Activated T-helper 2 cell treated with anti-CD3 and anti-CD28 coated beads, Interferon-gamma antibody, Interleukin-2, Interleukin-4, amounts not matched to agents 10 μg/mL and 5 μg/mL and 100 μg/mL, durations not matched to agents 14 hours and 24 hours and 36 hours (primary cell): Measurements from ENCODE around the gene CLIP2. TPM values are rescaled to one million over a fixed set of nuclear protein-coding genes. Genes with fewer than 3 reads are reported as not detected.
"Not testable (repeated sequence)": the region's sequence is repeated elsewhere in the genome, so short reads cannot be mapped to it uniquely, and the experiment has no call there.

Source experiments
- DNase-seq: peaks from one replicate; pipeline ENCODE4 v3.0.0; 2021; ENCODE audit warnings: low spot score
- H3K27ac Mint-ChIP-seq: one replicate; pipeline ENCODE4 v1.8.0; 2021; ENCODE audit warnings: mixed read lengths
- H3K27me3 Mint-ChIP-seq: one replicate; pipeline ENCODE4 v1.8.0; 2021; ENCODE audit warnings: low read depth, mixed read lengths
- H3K36me3 Mint-ChIP-seq: one replicate; pipeline ENCODE4 v1.8.0; 2021; ENCODE audit warnings: low read depth, mixed read lengths
- H3K4me1 Mint-ChIP-seq: one replicate; pipeline ENCODE4 v1.8.0; 2021; ENCODE audit warnings: low read depth, mixed read lengths
- H3K4me3 Mint-ChIP-seq: one replicate; pipeline ENCODE4 v1.8.0; 2021; ENCODE audit warnings: low read depth, mild to moderate bottlenecking, moderate library complexity, mixed read lengths
- H3K9me3 Mint-ChIP-seq: one replicate; pipeline ENCODE4 v1.8.0; 2021; ENCODE audit warnings: mixed read lengths
- intact Hi-C: fragments of 100-400 bp; cut with micrococcal nuclease; formaldehyde crosslinking; loops from one replicate; pipeline ENCODE4 v1.15.1; 2023
- total RNA-seq: library from RNA; stranded (reverse); gene quantifications from 2 replicates; pipeline ENCODE4 v1.2.3, GENCODE V29; 2022

The CLIP2 gene
- total RNA-seq, 1 donor from 2014 or later, result 2.7 TPM

- intact Hi-C loops, result no loop called here
- H3K4me3 Mint-ChIP-seq, result no peak overlapping the region
- DNase-seq, result no peak
- H3K27me3 Mint-ChIP-seq, result peaks cover 3% of the 10 kb centered on the region
- H3K4me1 Mint-ChIP-seq, result no peaks in the 10 kb centered on the region
- no peaks in the 10 kb centered on the region for H3K9me3 Mint-ChIP-seq
- H3K27ac Mint-ChIP-seq, result no peak overlapping the region
- H3K36me3 Mint-ChIP-seq, result no peaks in the 10 kb centered on the region
Measured at GRCh38 chr7:74334030-74334429, 44.8 kb downstream of the CLIP2 start.

GRCh38 chr7:74337926-74338325, 48.7 kb downstream of the CLIP2 start:
- DNase-seq, result no peak
- Mint-ChIP-seq H3K36me3 (no peaks in the 10 kb centered on the region), H3K27me3 (no peaks in the 10 kb centered on the region), H3K9me3 (no peaks in the 10 kb centered on the region), H3K4me3 (no peak overlapping the region), H3K4me1 (no peaks in the 10 kb centered on the region), H3K27ac (no peak overlapping the region)
- intact Hi-C loops, result no loop called here

GRCh38 chr7:74338366-74339108, 49.3 kb downstream of the CLIP2 start:
- intact Hi-C loops, result no loop called here
- no peaks in the 10 kb centered on the region for H3K36me3 Mint-ChIP-seq
- DNase-seq, result no peak
- no peak overlapping the region for H3K27ac Mint-ChIP-seq
- H3K9me3 Mint-ChIP-seq, result no peaks in the 10 kb centered on the region
- H3K4me1 Mint-ChIP-seq, result no peaks in the 10 kb centered on the region
- no peaks in the 10 kb centered on the region for H3K27me3 Mint-ChIP-seq
- no peak overlapping the region for H3K4me3 Mint-ChIP-seq

GRCh38 chr7:74339648-74340047, 50.4 kb downstream of the CLIP2 start:
- H3K27me3 Mint-ChIP-seq, H3K9me3 Mint-ChIP-seq, H3K36me3 Mint-ChIP-seq, H3K4me3 Mint-ChIP-seq, H3K27ac Mint-ChIP-seq, DNase-seq, intact Hi-C loops, H3K4me1 Mint-ChIP-seq: not testable (repeated sequence)

GRCh38 chr7:74343281-74344131, 54.3 kb downstream of the CLIP2 start:
- no peaks in the 10 kb centered on the region for H3K4me1 Mint-ChIP-seq
- no peak overlapping the region for H3K27ac Mint-ChIP-seq
- no peak for DNase-seq
- no peaks in the 10 kb centered on the region for H3K27me3 Mint-ChIP-seq
- intact Hi-C loops, result no loop called here
- H3K4me3 Mint-ChIP-seq, result no peak overlapping the region
- no peaks in the 10 kb centered on the region for H3K36me3 Mint-ChIP-seq
- H3K9me3 Mint-ChIP-seq, result no peaks in the 10 kb centered on the region

- Mint-ChIP-seq H3K4me1 (no peaks in the 10 kb centered on the region), H3K27ac (no peak overlapping the region), H3K27me3 (no peaks in the 10 kb centered on the region), H3K36me3 (no peaks in the 10 kb centered on the region), H3K9me3 (no peaks in the 10 kb centered on the region), H3K4me3 (no peak overlapping the region)
- no peak for DNase-seq
- intact Hi-C loops, result no loop called here
Measured at GRCh38 chr7:74344132-74344496, 54.9 kb downstream of the CLIP2 start.

- intact Hi-C loops, result no loop called here
Measured at GRCh38 chr7:74344786-74345185, 55.6 kb downstream of the CLIP2 start.

GRCh38 chr7:74345970-74346369, 56.8 kb downstream of the CLIP2 start:
- Mint-ChIP-seq H3K36me3 (no peaks in the 10 kb centered on the region), H3K4me1 (no peaks in the 10 kb centered on the region), H3K4me3 (no peak overlapping the region), H3K27ac (no peak overlapping the region), H3K27me3 (no peaks in the 10 kb centered on the region), H3K9me3 (no peaks in the 10 kb centered on the region)
- DNase-seq, result no peak
- intact Hi-C loops, result no loop called here

More at GRCh38 chr7:74344786-74345185, 55.6 kb downstream of the CLIP2 start:
- Mint-ChIP-seq H3K4me1 (no peaks in the 10 kb centered on the region), H3K27me3 (no peaks in the 10 kb centered on the region), H3K9me3 (no peaks in the 10 kb centered on the region), H3K4me3 (no peak overlapping the region), H3K27ac (no peak overlapping the region), H3K36me3 (no peaks in the 10 kb centered on the region)
- DNase-seq, result no peak

- no peak overlapping the region for H3K27ac Mint-ChIP-seq
- no peaks in the 10 kb centered on the region for H3K9me3 Mint-ChIP-seq
- DNase-seq, result no peak
- H3K27me3 Mint-ChIP-seq, result no peaks in the 10 kb centered on the region
- intact Hi-C loops, result no loop called here
- no peaks in the 10 kb centered on the region for H3K4me1 Mint-ChIP-seq
- no peak overlapping the region for H3K4me3 Mint-ChIP-seq
- no peaks in the 10 kb centered on the region for H3K36me3 Mint-ChIP-seq
Measured at GRCh38 chr7:74349621-74350020, 60.4 kb downstream of the CLIP2 start.

- intact Hi-C loops, result no loop called here
- no peak for DNase-seq
- no peaks in the 10 kb centered on the region for H3K9me3 Mint-ChIP-seq
- H3K27ac Mint-ChIP-seq, result no peak overlapping the region
- H3K36me3 Mint-ChIP-seq, result no peaks in the 10 kb centered on the region
- no peak overlapping the region for H3K4me3 Mint-ChIP-seq
- no peaks in the 10 kb centered on the region for H3K4me1 Mint-ChIP-seq
- no peaks in the 10 kb centered on the region for H3K27me3 Mint-ChIP-seq
Measured at GRCh38 chr7:74350751-74351150, 61.5 kb downstream of the CLIP2 start.

- Mint-ChIP-seq H3K4me3 (no peak overlapping the region), H3K27ac (no peak overlapping the region), H3K36me3 (no peaks in the 10 kb centered on the region), H3K27me3 (no peaks in the 10 kb centered on the region), H3K9me3 (no peaks in the 10 kb centered on the region), H3K4me1 (no peaks in the 10 kb centered on the region)
- no peak for DNase-seq
- intact Hi-C loops, result no loop called here
Measured at GRCh38 chr7:74351836-74352235, 62.6 kb downstream of the CLIP2 start.

GRCh38 chr7:74352551-74353138, 63.4 kb downstream of the CLIP2 start:
- H3K27me3 Mint-ChIP-seq, intact Hi-C loops, H3K4me3 Mint-ChIP-seq, H3K9me3 Mint-ChIP-seq, DNase-seq, H3K27ac Mint-ChIP-seq, H3K4me1 Mint-ChIP-seq, H3K36me3 Mint-ChIP-seq: not testable (repeated sequence)

- Mint-ChIP-seq H3K27ac (no peak overlapping the region), H3K4me1 (no peaks in the 10 kb centered on the region), H3K4me3 (no peak overlapping the region), H3K9me3 (no peaks in the 10 kb centered on the region), H3K27me3 (no peaks in the 10 kb centered on the region), H3K36me3 (no peaks in the 10 kb centered on the region)
- no peak for DNase-seq
- intact Hi-C loops, result no loop called here
Measured at GRCh38 chr7:74354009-74354408, 64.8 kb downstream of the CLIP2 start.
